GM12892 (cell line): ENCODE measurements around the gene KRT76.

Experiments used
- DNase-seq: peaks from one replicate; pipeline ENCODE4 v3.0.0; 2011; ENCODE audit not compliant: insufficient read length
- FAIRE-seq: peaks from 2 replicates; lab custom pipeline; 2011; peaks lifted over from hg19 to GRCh38; lab: Jason Lieb, UNC
- POLR2A ChIP-seq: IDR thresholded peaks from 2 replicates; pipeline ENCODE4 v1.6.1; 2011; ENCODE audit warnings: low read depth, low read length, control low read depth
- POLR2AphosphoS5 ChIP-seq: IDR thresholded peaks from 2 replicates; pipeline ENCODE4 v1.6.1; 2011; ENCODE audit warnings: low read depth, low read length, control low read depth
- TAF1 ChIP-seq: IDR thresholded peaks from 2 replicates; pipeline ENCODE4 v1.6.1; 2011; ENCODE audit warnings: low read depth, mild to moderate bottlenecking, control low read depth, low read length, borderline replicate concordance

Gene KRT76

GRCh38 chr12:52748578-52748977, 28.6 kb downstream of the KRT76 start:
- FAIRE-seq: peak; percentile 5
- no peak for DNase-seq
- TF ChIP-seq POLR2A (no peak), POLR2AphosphoS5 (no peak), TAF1 (no peak)

- DNase-seq (no peak), FAIRE-seq (no peak)
- no peak for TF ChIP-seq POLR2A
- no peak for TF ChIP-seq TAF1
- TF ChIP-seq POLR2AphosphoS5: no peak
Observed at GRCh38 chr12:52745554-52745953, 31.6 kb downstream of the KRT76 start.

DNA sequence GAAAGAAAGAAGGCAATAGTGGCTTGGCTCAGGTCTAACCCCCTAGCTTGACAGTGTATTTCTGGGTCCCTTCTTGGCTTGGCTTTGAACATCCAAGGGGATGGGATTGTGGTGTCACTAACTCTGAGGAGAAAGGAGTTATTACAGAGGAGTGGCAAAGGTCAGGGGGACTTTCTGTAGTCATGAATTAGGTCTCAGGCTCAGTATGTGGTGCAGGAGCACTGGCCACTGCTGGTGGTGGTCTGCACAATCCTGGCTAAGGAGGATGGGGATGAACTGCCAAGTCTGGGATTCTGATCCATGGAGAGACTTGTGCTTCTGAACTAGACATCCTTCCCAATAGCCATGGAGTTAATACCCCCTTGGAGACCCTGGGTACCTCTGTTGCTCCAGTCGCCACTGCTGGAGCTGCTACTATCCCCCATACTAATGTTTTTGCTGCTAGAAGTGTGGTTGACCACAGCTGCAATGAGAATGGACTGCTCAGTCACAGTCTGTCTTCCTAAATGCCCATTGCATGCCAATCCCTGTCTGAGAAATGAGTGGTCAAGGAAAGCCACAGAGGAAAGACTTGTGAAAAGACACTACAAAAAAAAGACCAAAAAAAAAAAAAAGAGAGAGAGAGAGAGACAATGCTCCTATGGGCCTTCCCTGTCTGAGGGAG, 32.5 kb downstream of the KRT76 start:
- no peak for DNase-seq
- FAIRE-seq: no peak
- TF ChIP-seq POLR2A (no peak), TAF1 (no peak), POLR2AphosphoS5 (no peak)

DNA sequence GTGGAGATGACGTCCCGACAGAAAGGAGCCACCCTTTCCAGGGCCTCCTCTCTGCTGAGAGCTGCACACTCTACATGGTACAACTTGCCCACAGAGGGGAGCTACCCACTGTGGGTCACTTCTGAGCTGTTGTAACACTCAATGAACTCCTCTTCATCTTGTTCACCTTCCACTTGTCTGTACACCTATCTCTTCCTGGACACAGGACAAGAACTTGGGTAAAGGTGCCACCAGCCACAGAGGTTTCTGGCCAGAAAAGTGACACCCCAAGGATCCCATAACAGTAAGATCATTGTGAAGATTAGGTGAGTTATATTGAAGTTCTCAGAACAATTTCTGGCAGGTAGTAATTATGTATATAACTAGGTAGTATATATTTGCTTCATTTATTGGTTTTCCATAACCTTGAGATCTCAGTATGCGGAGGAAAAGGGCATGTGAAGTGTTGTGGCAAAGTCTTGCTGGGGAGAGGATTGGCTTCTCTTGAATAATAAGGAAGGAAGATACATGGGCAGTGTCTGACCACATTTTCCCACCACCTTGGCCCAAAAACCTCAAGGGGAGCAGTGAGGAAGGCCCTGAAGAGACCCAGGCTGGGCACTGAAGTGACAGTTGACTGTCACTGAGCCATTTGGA, 34.2 kb downstream of the KRT76 start:
- DNase-seq (no peak), FAIRE-seq (no peak)
- TF ChIP-seq POLR2A (no peak), TAF1 (no peak), POLR2AphosphoS5 (no peak)

DNA sequence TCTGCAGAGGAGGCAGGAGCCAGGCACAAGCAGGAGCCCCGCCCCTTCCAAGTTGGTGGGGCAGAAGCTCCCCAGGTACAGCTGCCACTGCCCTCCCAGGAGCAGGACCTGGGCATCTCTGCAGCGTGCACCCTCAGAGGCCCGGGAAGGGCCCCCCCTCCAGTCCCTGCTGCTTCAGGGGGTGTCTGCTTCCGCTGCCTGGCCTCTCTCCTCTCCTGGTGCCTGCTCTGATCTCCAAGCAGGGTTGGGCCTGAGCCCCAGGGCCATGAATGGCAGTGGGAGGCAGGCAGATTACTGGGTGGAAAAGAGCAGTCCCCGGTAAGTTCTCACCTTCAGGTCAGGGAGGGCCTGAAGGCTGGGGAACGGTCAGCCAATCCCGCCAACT, 35.0 kb downstream of the KRT76 start:
- TF ChIP-seq POLR2A (no peak), TAF1 (no peak), POLR2AphosphoS5 (no peak)
- DNase-seq (no peak), FAIRE-seq (no peak)

DNA sequence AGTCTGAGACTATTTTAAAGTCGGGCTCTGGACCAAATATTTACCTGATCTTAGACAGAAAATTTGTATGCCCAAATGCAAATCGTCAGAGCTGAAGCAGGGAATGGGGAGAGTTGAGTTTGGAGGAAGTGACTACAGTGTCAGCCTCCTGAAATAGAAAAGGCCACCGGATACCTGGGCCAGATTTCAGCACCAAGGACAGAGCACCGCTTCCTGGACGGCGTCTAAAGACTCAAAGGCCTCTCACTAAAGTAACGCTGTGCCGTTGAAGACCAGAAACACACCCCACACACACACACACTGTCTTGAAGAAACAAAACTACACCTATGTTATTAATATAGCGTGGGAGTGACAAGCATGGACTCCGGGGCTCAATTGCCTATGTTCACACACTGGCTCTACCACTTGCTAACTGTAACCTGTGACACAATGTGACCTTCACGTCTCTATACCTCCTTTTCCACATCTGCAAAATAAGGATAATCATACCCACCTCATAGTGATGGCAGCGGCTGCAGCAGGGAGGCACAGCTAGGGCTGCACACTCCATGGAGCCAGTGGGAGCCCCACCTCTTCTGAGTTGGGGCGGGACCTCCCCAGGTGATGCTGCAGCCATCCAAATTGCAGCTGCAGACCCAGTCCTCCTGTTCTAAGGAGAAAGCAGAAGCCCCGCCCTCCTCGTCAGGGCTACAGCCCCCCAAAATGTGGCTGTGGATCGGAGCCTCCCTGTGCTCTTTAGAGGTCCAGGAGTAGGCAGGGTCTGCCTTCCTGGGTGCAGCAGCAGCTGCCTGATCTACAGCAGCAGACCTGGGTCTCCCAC, 35.6 kb downstream of the KRT76 start:
- TF ChIP-seq POLR2AphosphoS5 (no peak), TAF1 (no peak), POLR2A (no peak)
- FAIRE-seq (no peak), DNase-seq (peak; percentile 25)

DNA sequence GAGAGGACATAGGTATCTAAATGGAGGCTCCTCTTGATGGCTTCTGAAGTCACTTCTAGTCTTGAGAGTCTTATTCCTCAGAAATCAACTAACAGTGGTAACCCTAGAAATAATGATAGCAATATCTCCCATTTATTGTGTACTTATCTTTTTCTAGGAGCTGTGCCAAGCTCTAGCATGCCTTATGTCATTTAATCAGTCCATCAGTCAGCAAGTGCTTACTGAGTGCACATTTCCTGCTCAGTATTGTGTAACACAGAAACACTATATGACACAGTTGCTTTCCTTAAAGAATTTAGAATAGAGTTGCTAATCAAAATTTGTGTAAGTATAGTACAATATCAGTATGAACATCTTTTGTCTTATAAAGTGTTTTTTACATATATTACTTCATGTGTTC, 36.6 kb downstream of the KRT76 start:
- FAIRE-seq (no peak), DNase-seq (no peak)
- TF ChIP-seq TAF1 (no peak), POLR2A (no peak), POLR2AphosphoS5 (no peak)

DNA sequence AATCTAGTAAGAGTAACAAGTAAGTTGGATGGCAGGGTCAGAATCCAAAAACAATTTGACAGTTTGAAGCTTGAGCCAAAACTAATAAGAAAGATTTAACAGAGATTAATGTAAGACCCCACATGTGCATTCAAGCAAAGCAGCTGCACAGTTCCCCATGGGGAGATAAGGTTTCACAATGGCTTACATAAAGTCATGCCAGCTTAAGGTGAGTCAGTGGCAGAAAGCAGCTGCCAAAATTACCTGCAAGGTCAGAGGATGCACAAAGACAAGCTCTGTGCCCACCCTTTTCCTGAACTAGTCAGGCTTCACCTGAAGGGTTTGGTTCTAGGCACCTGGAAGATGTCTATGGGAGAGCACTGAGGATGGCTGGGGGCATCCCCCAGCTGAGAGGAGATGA, 37.2 kb downstream of the KRT76 start:
- FAIRE-seq: no peak
- no peak for TF ChIP-seq TAF1
- no peak for TF ChIP-seq POLR2AphosphoS5
- TF ChIP-seq POLR2A: no peak
- no peak for DNase-seq

DNA sequence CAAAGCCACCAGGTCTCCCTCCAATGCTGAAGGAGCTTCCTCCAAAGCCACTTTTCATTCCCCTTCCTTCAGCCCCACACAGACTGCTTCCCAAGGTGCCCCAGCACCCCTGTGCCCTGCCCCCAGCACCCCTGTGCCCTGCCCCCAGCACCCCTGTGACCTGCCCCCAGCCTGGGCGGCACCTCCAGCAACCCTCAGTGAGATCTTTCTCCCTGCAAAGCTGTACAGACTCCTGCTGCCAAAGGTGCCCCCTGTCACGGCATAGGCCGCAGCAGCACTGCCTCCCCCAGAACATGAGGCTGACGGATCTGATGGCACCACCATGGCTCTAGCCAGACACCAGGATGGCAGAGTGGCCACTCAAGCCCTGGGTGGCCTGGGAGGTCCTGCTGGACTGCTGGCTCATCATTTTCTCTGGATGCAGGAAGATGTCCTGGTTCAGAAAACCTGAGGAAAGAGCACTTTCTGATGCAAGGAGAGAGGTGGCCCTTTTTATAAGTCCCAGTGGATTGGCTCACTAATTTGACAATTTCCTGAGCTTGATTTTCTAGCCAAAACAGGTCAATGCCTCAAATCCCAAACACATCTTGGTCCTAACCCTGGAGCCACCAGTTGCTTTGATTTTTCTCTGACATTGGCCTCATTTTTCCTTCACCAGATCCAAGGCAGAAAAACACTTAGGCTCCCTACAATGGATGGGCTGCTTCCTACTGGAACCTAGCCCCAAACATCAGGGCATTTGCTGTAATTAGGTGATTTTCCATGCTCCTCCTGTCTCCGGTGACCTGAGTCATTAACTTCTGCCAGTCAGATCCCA, 41.1 kb downstream of the KRT76 start:
- no peak for FAIRE-seq
- TF ChIP-seq POLR2A: no peak
- TF ChIP-seq POLR2AphosphoS5: no peak
- TF ChIP-seq TAF1: no peak
- no peak for DNase-seq

- FAIRE-seq (no peak), DNase-seq (no peak)
- TF ChIP-seq TAF1 (no peak), POLR2AphosphoS5 (no peak), POLR2A (no peak)
Observed at GRCh38 chr12:52735106-52735505, 42.0 kb downstream of the KRT76 start.

GRCh38 chr12:52730793-52731192, 46.4 kb downstream of the KRT76 start:
- TF ChIP-seq POLR2A: no peak
- TF ChIP-seq TAF1: no peak
- TF ChIP-seq POLR2AphosphoS5: no peak
- DNase-seq: no peak
- FAIRE-seq: no peak

DNA sequence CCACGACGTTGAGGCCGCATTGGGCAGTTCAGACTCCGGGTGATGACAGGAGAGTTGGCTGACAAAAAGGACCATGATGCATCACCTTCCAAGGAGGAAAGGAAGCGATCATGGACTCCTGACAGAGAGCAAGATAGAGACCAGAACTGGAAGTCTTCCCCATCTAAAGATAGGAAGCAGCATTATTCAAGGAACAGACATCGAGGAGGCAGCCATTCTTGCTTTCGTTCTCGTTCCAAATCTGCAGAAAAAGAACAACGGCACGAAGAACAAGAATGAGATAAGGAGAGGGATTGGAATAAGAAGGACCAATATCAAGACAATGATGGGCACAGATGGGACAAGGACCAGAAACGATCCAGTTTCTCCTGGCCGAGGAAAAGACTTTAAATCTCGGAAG, 46.8 kb downstream of the KRT76 start:
- DNase-seq (no peak), FAIRE-seq (no peak)
- TF ChIP-seq TAF1 (no peak), POLR2AphosphoS5 (no peak), POLR2A (no peak)
